SK-N-MC (cell line): ENCODE measurements around the gene UGP2.

ENCODE experiments used
- EZH2 ChIP-seq: fragments of 200-600 bp; sonication (generic); IDR thresholded peaks from one replicate; pipeline ENCODE4 v1.6.1; 2017; ENCODE audit warnings: antibody characterized with exemption
- FOXP2 ChIP-seq: optimal IDR thresholded peaks from 2 replicates; pipeline ENCODE3; 2011; ENCODE audit warnings: mild to moderate bottlenecking, moderate library complexity; ENCODE audit not compliant: insufficient read depth; ENCODE audit errors: extremely low read length, control extremely low read depth
- POLR2AphosphoS5 ChIP-seq: IDR thresholded peaks from 2 replicates; pipeline ENCODE4 v1.6.1; 2012; ENCODE audit warnings: mild to moderate bottlenecking, low read depth, low read length, borderline replicate concordance

DNA sequence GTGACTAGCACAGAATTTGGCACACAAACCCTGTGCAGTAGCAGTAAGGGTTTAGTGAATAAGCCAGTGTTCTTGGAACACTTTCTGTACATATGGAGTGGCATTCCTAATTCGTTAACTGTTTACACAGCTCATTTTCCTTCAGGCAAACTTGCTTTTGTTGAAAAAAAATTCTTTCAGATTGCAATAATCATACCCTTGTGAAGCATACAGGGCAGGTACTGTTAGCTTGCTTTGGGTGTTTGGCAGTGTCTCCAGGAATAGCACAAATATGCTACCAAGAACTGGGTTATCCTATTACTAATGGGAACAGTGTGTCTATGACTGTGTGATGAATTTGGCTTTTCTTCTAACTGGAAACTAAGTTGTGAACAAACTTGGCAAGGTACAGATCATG lies 33.4 kb downstream of the UGP2 start:
- TF ChIP-seq POLR2AphosphoS5 (no peak), EZH2 (no peak), FOXP2 (no peak)
